Cardiac fibroblast (primary cell): ENCODE data around the gene ABCF1.

Experiments
- DNase-seq, 2 donors: peaks; one replicate each; pipeline versions ENCODE4 v3.0.0 to v3.0.0-alpha.2; 2010; ENCODE audit warnings: low read depth in 2 of 2
- H3K4me3 ChIP-seq, 2 donors: replicated peaks in 1 of 2; 1 replicate in 1 of 2; 2 replicates in 1 of 2; pipeline ENCODE4 v1.5.1; 2011; ENCODE audit warnings: low read depth in 2 of 2, low read length in 2 of 2, mild to moderate bottlenecking in 2 of 2, moderate library complexity in 1 of 2
- CTCF ChIP-seq: IDR thresholded peaks from one replicate; pipeline ENCODE4 v1.5.1; 2011; ENCODE audit warnings: low read depth, mild to moderate bottlenecking, low read length, inconsistent platforms

The ABCF1 gene

GRCh38 chr6:30570263-30570662, 979 bp upstream of the ABCF1 start:
- TF ChIP-seq CTCF: no peak
- peak overlapping the region; percentile 77 to 90 for H3K4me3 ChIP-seq
- DNase-seq: no peak

GRCh38 chr6:30570740-30571074, 535 bp upstream of the ABCF1 start:
- TF ChIP-seq CTCF: no peak
- peak overlapping the region; percentile 77 to 90 for H3K4me3 ChIP-seq
- DNase-seq: no peak

DNA sequence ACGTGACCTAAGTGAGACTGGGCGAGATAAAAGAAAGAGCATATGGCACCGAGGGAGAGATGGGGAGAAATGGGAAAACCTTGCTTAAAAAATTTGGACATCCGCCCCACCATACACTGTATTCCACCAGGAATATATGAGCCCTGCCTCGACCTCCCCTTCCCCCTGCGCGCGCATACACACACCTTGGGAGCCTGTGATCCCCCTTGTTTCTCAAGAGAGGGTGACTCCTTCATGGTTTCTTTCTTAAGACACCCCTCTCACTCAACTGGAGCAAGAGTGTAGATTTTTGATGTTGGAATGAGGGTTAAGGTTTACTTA, 480 bp downstream of the ABCF1 start:
- no peak for DNase-seq
- peak overlapping the region; percentile 77 to 90 for H3K4me3 ChIP-seq
- no peak for TF ChIP-seq CTCF

GRCh38 chr6:30572148-30572547, 906 bp downstream of the ABCF1 start:
- no peak for DNase-seq
- H3K4me3 ChIP-seq: peak overlapping the region; percentile 77 to 90
- no peak for TF ChIP-seq CTCF

- no peak for DNase-seq
- TF ChIP-seq CTCF: no peak
- no peak overlapping the region for H3K4me3 ChIP-seq
These were observed 1.9 kb downstream of the ABCF1 start for GRCh38 chr6:30573113-30573512.

- DNase-seq: no peak
- H3K4me3 ChIP-seq: no peak overlapping the region
- no peak for TF ChIP-seq CTCF
These were observed 6.8 kb downstream of the ABCF1 start for GRCh38 chr6:30578051-30578450.

DNA sequence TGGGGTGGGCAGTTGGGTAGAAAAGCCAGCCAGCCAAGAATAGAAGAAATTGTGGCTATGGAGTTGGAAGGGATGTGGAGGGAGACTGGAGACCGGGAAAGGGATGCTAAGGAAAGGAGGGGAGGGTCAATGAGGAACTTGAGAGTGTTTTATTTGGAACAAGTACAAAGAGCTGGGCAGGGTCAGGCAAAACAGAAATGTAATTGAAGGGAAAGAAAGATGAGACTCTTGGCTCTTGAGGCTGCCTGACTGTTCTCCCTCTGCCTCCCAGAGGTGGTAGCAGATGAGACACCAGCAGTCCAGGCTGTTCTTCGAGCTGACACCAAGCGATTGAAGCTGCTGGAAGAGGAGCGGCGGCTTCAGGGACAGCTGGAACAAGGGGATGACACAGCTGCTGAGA, 12.7 kb downstream of the ABCF1 start:
- TF ChIP-seq CTCF: no peak
- DNase-seq: no peak
- no peak overlapping the region for H3K4me3 ChIP-seq
